ENCODE results near the gene IRF2BPL.

GRCh38 chr14:77045238-77046162, 17.0 kb upstream of the IRF2BPL start:
- TF ChIP-seq CTCF (IDR thresholded peaks at IDR 0.05; ENCODE audit: borderline replicate concordance, extremely low read depth, low read length, poor library complexity, severe bottlenecking) = no peak
- no peak for TF ChIP-seq EZH2 (IDR thresholded peaks at IDR 0.05; ENCODE audit: borderline replicate concordance, low read depth, low read length, severe bottlenecking)

Measured in DND-41 (cell line).